Fibroblast of lung (primary cell): ENCODE data around the gene TSPYL6.

Experiments used
- CTCF ChIP-seq, 2 donors: IDR thresholded peaks in 1 of 2; conservative IDR thresholded peaks in 1 of 2; 1 replicate in 1 of 2; 2 replicates in 1 of 2; pipeline ENCODE4 v1.5.1; 2011 to 2012; ENCODE audit warnings: low read length in 2 of 2, control low read depth in 1 of 2, inconsistent platforms in 1 of 2, low read depth in 1 of 2, mild to moderate bottlenecking in 1 of 2
- EZH2 ChIP-seq: IDR thresholded peaks from 2 replicates; pipeline ENCODE4 v1.5.1; 2012; ENCODE audit warnings: low read length, control low read depth, mild to moderate bottlenecking; ENCODE audit errors: missing control alignments

GRCh38 chr2:54226260-54226659, 29.8 kb downstream of the TSPYL6 start:
- TF ChIP-seq CTCF (conservative IDR thresholded peaks at IDR 0.05 in 1 of 2, IDR thresholded peaks at IDR 0.05 in 1 of 2; ENCODE audit: low read depth in 1 of 2, low read length in 2 of 2) (no peak), EZH2 (no peak)
